Subcutaneous adipose tissue (tissue), 4 donors: ENCODE data around the gene ANKS1B. TPM values are rescaled to one million over a fixed set of nuclear protein-coding genes. Genes with fewer than 3 reads are reported as not detected.

ENCODE experiments used
- total RNA-seq, 4 donors: library from RNA; depleted of rRNA; stranded (reverse); fragments of >200 nt; gene quantifications; one replicate each; pipeline ENCODE4 v1.1.0, GENCODE V29; 2016
- TF ChIP-seq, protein P1 (sequence below): fragments of 450-650 bp; IDR thresholded peaks from one replicate; pipeline ENCODE4 v1.5.1; 2016; ENCODE audit warnings: low read depth, mild to moderate bottlenecking, control low read depth, antibody characterized with exemption, moderate library complexity

Gene ANKS1B
- total RNA-seq, 4 donors from 2014 or later = 4.5 to 15.4 (median 10.1) TPM

- TF ChIP-seq, protein P1, sequence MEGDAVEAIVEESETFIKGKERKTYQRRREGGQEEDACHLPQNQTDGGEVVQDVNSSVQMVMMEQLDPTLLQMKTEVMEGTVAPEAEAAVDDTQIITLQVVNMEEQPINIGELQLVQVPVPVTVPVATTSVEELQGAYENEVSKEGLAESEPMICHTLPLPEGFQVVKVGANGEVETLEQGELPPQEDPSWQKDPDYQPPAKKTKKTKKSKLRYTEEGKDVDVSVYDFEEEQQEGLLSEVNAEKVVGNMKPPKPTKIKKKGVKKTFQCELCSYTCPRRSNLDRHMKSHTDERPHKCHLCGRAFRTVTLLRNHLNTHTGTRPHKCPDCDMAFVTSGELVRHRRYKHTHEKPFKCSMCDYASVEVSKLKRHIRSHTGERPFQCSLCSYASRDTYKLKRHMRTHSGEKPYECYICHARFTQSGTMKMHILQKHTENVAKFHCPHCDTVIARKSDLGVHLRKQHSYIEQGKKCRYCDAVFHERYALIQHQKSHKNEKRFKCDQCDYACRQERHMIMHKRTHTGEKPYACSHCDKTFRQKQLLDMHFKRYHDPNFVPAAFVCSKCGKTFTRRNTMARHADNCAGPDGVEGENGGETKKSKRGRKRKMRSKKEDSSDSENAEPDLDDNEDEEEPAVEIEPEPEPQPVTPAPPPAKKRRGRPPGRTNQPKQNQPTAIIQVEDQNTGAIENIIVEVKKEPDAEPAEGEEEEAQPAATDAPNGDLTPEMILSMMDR = no peak
Observed at GRCh38 chr12:99861731-99862130, 123.0 kb downstream of the ANKS1B start.

- TF ChIP-seq, protein P1 = no peak
Observed at GRCh38 chr12:99859126-99859525, 125.6 kb downstream of the ANKS1B start.

GRCh38 chr12:99852666-99853065, 132.1 kb downstream of the ANKS1B start:
- TF ChIP-seq, protein P1 = no peak

DNA sequence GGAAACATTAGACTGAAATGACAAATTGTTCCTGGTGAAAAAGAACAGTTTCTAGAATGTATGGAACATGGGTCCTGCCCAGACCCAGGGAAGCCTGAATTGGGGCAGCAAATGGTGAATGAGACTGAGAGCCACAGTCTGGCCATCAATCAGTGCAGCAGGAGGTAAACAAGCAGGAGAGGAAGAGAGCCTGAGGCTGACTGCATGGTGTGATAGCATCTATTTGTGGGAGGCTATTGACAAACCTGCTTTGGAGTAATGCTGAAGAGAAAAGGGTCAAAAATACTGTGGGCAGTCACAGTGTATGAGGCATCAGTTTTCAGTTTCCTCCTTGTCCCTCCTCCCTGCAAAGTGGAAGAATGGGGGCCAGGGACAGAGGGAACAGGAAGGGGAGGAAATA, 136.8 kb downstream of the ANKS1B start:
- TF ChIP-seq, protein P1 = no peak

GRCh38 chr12:99834710-99835109, 150.0 kb downstream of the ANKS1B start:
- TF ChIP-seq, protein P1 = no peak

- TF ChIP-seq, protein P1 = no peak
Observed at GRCh38 chr12:99833397-99833796, 151.3 kb downstream of the ANKS1B start.

DNA sequence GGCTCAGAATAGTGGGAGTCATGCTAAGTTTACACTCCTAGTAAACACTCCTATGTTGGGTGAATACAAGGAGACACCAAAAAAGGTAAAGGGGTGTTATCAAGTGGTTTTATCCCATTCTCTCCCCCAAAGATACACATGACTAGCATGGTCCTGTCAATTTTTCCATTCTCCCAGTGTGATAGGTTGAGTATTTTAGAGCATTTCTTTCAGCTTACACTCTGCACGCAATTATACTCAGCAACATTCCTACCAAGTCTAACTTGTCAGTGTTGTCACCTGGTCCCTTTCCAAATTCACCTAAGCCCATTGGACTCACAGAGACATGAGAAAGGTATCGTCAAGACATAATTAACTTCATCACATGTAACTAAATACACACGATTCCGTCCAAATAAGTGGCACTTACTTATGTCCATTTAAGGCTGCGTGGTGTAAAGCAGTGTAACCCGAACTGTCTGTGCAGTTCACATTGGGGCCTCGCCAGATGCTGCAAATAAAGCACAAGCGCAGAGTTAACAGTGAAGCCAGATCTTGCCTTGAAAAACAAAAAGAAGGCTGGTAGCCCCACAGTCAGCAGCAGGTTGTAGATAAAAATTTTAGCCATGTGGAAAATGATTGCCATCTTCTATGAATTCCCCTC, 159.7 kb downstream of the ANKS1B start:
- TF ChIP-seq, protein P1 = no peak
